Midbrain (tissue), 1 donor: Measurements from ENCODE around the gene FEN1.
A peak's percentile ranks its signal among the peaks of the same experiment; 100 is the strongest.

Experiments used
- DNase-seq: peaks from one replicate; lab custom pipeline; 2025; lab: John Stamatoyannopoulos, UW

Gene FEN1

DNA sequence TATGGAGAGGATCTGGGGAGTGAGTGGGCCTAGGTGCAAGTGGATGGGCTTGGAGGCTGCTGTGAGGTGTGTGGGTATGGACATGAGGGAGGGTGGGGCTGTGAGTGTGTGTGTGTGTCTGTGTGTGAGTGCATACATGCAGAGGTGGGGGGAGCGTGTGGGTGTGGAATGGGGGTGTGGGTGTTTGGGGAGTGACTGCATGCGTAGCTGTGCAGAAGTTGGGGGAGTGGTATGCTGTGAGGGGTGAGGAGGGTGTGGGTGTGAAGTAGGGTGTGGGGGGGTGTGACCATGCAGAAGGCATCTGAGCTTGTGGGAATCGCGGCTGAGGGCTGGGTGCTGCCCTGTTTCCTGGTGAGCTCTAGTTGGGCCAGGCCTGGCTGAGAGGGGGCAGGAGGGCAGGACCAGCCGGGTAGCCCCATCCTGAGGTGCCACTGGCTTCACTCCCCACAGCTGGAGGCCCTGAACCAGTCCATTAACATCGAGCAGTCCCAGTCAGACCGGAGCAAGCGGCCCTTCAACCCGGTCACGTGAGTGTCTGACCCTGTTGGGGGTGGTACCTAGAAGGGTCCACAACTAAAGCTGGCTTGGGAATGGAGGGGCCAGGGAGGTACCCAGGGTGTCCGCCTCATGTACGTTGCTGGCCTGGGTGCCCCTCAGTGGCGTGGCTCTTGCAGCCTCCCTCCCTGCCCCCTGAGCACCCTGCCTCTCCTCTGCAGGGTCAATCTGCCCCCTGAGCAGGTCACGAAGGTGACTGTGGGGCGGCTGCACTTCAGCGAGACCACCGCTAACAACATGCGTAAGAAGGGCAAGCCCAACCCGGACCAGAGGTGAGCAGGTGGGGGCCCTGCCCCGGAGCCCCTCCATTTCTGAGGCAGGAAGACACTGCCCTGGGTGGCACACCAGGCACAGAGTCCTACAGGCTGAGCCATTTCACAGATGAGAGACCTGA is 16.8 kb upstream of the FEN1 start:
- DNase-seq, result no peak

DNA sequence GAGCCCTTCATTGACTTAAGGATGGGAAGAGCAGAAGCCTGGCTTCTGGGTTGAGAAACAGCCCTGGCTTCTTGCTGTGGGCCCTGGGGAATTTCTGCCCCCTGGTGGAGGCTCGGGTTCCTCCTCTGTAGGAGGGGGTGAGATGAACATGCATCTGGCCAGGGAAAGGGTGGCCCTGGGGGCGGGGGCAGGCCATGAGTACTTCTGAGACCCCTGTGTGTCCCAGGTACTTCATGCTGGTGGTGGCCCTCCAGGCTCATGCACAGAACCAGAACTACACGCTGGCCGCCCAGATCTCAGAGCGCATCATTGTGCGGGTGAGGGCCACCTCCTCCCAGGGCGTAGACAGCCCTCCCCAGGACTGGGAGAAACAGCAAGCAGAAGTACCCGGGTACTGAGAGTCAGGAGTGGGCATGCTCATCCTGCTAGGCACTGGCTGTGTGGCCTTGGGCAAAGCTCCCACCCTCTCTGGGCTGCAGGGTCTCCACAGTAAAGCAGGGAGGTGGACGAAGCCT is 16.1 kb upstream of the FEN1 start:
- peak; percentile 56 for DNase-seq

DNA sequence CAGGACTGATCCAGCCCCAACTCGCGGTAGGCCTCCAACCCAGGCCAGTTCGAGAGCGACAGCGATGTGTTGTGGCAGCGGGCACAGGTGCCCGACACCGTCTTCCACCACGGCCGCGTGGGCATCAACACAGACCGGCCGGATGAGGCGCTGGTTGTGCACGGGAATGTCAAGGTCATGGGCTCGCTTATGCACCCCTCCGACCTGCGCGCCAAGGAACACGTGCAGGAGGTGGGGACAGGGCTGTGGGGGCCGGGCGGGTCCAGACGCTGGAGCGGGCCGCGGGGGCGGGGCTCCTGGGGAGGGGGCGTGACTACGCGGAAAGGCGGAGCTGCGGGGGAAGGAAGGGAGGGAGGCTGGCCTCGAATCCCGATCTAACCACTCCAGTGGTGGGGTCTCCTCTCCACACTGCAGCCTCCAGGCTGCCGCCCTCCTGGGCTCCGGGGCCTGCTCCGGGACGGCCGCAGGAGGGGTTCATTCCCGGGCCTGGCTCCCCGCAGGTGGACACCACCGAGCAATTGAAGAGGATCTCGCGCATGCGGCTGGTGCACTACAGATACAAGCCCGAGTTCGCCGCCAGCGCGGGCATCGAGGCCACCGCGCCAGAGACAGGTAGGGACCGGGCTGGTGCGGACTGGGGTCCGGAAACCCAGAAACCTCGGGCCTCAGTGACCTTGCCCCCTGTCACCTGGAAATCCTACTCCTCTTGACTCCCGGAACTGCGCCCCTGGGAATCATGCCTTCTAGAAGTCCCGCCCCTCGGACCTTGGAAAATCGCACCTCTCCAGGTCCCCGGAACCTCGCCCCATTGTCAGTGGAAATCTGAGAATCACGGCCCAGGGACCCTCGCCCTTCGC is 15.2 kb upstream of the FEN1 start:
- peak; percentile 22 for DNase-seq

DNA sequence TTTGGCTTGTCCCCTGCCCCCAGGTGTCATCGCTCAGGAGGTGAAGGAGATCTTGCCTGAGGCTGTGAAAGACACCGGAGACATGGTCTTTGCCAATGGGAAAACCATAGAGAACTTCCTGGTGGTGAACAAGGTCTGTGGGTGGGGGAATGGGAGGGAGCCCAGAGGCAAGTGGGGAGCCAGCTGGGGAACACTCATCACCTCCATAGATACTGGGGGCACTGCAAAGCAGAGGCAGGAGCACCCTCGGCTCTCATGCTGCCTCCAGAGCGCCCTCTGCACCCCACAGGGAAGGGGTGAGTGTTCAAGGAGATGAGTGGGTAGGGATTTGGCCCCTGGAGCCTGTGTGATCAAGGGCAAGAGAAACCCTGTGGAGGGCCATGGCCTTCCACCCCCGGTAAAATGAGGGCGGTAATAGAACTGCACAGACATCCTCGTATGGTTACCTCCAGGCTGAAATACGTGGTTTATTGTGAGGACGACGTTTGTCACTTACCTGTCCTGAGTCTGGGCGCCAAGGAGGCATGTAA is 14.3 kb upstream of the FEN1 start:
- DNase-seq, result no peak

DNA sequence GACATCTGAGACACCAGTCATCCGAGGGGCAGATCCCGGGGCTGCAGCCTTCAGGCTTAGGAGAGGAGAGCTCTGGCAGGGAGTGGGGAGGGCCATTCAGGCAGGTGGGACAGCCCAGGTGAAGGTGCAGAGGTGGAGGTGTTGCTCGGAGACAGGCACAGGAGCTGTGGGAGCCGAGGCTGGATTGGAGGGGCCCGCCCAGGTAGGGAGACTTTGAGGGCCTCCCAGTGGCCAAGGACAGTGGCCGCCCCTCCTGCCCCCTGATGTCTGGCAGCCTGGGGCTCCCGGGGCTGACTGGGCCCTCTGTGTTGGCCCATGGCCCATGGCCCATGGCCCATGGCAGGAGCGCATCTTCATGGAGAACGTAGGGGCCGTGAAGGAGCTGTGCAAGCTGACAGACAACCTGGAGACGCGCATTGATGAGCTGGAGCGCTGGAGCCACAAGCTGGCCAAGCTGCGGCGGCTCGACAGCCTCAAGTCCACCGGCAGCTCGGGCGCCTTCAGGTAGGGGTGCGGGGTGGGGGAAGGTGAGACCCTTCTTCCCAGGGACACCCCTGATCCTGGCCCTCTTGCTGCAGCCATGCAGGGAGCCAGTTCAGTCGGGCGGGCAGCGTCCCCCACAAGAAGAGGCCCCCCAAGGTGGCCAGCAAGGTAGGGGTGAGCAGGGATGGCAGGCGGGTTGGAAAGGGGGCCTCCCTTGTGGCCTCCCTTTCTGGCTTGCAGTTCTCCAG is 13.6 kb upstream of the FEN1 start:
- DNase-seq, result no peak

DNA sequence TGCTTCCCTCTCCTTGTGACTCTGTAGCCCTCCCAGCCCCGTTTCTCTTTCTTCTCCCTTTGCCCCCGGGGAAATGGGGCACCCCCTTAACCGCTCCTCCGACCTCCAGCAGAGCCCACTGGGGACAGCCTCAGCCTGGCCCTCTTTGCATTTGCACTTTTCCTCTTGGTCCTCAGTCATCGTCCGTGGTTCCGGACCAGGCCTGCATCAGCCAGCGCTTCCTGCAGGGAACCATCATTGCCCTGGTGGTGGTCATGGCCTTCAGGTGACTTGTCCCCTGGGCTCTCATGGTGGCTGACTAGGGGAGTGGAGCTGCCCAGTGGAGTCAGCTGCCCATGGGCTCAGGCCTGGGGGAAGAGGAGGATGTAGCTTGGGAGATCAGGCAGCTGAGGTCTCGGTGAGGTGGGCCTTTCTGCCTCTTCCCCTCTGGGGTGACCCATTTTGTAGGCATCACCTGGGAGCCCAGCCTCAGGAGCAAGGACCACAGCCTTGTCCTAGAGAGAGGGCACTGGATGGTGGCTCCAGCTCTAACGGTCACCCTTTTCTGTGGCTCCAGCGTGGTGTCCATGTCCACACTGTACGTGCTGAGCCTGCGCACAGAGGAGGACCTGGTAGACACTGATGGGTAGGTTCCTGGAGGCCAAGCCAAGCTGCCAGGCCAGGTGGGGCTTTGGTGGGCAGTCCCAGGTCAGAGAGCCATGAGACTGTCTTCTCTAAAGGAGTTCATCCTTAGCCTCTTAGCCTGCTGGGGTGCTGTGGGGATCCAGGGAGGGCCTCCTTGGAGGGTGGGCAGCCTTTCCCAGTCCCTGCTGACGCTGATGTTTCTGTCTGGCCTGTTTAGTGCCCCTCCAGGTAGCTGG is 12.8 kb upstream of the FEN1 start:
- no peak for DNase-seq

DNA sequence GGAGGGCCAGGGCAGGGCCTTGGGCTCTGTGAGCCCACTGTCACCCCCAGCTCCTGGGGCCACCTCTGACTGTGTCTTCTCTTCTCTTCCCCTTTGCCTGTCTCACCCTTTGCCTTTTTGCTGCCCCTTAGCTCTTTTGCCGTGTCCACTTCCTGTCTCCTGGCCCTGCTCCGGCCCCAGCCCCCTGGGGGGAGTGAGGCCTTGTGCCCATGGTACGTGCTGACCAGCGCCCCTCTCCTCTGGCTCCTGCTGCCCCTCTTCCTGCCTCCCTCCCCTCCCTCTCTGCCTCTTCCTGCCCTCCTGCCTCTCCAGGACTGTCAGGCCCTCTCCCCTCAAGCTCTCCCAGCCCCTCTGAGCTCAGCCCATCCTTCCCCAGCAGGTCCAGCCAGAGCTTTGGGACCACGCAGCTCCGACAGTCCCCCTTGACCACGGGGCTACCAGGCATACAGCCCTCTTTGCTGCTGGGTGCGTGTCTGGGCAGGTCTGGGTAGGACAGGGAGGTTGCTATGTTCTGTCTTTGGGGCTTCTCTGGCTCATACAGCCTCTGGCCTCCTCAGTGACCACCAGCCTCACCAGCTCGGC is 12.0 kb upstream of the FEN1 start:
- DNase-seq, result no peak

DNA sequence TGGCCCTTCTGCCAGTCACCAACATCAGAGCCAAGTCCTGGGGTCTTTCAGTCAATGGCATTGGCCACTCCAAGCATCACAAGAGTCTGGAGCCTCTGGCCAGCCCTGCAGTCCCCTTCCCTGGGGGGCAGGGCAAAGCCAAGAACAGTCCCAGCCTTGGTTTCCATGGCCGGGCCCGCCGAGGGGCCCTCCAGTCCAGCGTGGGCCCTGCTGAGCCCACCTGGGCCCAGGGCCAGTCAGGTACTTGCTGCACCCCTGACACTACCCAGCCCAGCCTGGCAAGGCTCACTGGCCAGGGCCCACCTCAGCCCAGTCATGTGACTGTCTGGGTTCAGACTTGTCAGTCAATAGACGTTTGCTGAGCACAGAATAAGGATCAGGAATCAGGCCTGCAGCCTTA is 11.1 kb upstream of the FEN1 start:
- no peak for DNase-seq

DNA sequence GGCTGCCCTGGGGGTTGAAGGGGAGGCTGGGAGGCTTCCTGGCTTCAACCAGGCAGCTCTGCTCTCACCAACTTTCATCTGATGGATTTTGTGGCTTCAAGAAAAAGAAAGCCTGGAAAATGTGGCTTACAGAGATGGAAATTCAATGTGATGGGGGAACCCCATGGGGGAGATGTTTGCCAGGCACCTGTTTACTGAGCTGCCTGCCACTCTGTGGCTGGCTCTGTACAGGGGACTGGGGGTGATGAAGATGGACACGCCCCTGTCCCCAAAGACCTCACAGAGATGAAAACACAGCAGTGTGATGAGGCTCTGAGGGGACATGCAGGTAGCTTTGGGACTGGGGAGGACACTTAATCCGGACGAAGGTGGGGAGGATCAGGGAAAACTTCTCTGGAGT is 10.4 kb upstream of the FEN1 start:
- no peak for DNase-seq

DNA sequence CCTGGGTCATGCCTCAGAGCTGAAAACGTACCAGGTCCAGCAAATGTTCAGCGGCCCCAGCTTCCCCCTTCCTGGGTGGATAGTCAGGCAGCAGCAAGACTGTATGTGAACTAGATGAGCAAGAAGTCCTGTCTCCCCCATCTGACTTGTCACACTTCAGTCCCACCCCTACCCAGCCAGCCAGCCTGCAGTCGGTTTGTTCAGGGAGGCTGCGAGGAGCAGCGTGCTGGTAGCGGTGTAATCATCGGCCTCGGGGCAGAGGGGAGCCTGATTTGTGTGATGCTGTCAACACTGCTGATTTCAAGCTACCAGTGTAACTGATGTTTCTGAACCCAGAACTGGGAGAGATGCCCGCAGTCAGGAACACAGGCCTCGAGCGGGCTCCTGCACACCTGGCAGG is 9.9 kb upstream of the FEN1 start:
- DNase-seq, result no peak

DNA sequence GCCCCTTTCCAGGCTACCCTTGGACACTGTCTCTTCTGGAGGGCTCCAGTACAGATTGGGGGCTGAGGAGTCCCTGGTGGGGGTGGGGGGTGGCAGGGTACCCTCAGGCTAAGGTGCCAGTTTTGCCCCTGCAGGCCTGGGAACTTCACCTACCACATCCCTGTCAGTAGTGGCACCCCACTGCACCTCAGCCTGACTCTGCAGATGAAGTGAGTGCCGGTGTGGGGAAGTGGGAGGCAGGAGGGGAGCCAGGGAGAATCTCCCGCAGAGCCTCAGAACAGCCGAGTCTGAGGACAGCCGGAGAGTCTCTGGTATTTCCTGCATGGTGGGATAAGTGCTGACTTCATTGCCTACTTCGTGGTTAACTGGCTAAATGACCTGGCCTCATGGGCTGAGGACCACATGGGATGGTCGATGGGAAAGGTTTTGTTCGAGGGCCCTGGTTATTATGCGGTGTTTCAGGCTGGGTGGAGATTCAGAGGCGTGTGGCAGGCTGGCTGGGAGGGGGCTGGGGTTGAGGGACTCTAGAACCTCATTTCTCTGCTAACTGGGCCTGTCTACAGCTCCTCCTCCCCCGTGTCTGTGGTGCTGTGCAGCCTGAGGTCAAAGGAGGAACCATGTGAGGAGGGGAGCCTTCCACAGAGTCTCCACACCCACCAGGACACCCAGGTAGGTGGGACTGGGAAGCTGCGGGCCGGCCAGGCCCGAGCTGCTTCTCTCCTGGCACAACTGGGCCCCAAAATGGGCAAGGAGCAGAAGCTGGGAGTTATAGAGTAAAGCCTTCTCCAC is 8.8 kb upstream of the FEN1 start:
- no peak for DNase-seq

DNA sequence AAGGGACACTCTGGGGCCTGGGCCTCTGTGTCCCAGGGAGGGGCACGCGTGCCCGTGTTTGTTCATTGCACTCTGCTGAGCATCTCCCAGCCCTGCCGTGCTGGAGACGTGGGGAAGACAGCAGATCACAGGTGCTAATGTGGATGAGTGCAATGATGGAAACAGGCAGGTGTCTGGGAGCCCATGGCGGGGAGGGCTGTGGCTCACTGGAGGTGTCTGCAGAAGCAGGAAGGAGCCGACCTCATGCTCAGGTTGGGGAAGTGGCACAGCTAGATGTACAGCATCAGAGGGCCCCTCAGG is 8.3 kb upstream of the FEN1 start:
- no peak for DNase-seq

DNA sequence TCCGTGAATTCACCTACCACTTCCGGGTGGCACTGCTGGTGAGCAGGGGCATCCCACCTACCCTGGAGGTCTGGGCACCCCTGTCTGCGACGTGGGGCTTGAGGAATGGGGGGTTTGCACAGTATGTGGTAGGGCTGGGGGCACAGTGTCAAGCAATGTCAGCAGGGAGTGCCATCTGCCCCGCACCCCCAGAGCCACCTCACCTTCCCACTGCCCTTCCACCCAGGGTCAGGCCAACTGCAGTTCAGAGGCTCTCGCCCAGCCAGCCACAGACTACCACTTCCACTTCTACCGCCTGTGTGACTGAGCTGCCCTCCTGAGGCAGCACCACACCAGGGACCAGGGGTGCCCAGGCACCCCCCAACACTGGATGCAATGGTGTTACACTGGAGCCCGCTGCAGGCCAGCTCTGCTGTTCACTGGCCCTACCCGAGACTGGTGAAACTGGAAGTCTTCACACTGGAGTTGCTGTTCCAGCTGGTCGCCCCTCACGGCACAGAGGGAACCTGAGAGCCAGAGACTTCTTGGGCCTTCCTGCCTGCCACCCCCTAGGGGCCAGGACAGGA is 6.8 kb upstream of the FEN1 start:
- no peak for DNase-seq

DNA sequence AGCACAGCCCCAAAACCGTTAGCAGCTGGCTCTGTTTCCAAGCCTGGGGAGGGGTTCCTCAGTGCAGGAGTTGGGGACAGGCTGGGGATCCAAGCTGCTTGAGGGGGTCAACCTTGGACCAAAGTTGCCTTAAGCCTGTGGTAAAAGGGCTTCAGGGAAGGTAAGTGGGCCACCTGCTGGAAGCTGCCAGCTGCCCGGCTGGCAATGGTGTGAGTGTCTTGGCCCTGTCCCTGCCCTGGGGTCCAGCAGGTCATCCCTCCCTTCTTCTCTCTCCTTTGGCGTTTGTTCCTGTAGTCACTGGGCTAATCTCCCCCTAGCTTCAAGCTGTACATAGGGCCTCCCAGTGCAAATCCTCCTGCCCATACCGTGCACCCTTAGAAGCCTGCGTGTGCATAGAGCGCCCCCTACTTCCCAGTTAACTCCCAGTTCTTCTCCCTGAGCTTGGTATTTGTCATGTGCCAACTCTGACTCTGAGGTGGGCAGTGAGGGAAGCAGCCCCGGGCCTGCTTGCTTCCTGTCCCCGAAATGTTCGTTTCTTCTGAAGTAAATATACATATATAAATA is 4.7 kb upstream of the FEN1 start:
- DNase-seq, result peak; percentile 74

DNA sequence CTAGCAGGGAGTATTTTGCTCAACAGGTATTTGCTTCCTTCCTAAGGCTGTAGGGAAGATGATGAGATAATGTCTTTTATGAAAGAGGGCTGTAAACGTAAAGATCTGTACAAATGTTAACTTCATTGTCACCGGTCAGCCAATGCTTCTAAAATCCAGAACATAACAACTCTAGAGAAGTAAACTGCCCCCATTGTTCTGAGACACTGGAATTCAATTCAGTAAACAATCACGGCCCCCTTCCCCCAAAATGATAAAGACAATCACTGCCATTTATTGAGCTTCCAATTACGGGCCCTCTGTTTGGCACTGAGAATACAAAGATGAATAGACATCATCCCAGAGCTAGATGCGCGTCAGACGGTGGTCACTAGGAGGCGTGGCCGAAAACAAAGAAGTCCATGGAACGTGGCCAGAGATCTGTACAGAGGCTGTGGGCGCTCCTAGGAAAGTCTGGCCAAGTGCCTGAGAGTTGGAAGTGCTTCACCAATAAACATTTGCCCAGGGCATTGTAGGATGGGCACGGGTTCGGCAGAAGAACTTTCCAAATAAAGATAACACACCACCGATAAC is 888 bp upstream of the FEN1 start:
- DNase-seq, result peak; percentile 92

DNA sequence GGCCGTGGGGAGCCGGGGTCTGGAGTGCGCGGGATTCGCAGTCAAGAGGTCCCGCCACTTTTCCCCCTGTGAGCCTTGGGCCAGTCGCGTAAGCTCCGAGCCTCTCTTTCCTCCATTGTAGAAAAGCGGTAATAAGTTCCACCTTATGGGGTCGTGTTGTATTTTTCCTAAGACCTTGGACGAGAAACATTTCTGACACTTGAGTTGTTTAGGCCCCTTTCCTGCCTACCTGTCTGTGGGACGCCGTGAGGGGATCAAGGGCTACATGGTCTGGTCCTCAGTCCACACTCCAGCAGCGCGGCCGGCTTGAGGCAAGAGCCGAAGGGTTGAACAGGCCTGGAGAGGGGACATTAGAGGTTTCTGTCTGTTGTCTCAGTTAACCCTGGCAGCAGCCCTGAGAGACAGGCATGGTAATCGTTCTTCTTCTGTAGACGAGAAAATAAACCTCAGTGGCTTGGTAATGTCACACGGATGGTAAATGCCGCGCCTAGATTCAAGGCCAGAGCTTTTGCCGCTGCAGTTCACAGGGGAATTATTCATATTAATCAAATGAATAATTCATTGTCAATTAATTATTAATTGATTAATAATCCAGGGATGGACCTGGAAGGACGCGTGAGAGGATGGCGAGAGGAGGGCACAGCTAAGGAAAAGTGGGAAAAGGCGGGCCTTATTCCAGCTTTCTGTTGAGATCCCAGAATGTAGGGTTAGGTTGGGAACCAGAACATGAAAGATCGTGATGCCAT is 545 bp downstream of the FEN1 start:
- DNase-seq, result no peak

DNA sequence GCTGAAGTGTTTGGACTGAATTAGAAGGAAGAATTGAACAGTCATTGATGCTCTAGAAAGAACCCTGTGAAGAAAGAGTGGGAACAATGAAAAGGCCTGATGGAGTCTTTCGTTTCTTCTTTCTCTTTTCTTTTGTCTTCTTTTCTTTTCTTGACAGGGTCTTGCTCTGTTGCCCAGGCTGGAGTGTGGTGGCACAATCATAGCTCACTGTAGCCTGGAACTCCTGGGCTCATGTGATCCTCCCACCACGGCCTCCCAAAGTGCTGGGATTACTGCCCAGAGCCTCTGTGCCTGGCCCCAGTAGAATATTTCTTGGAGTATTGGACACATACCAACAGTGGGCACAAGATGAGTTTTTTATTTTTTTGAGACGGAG is 1.1 kb downstream of the FEN1 start:
- DNase-seq, result no peak

DNA sequence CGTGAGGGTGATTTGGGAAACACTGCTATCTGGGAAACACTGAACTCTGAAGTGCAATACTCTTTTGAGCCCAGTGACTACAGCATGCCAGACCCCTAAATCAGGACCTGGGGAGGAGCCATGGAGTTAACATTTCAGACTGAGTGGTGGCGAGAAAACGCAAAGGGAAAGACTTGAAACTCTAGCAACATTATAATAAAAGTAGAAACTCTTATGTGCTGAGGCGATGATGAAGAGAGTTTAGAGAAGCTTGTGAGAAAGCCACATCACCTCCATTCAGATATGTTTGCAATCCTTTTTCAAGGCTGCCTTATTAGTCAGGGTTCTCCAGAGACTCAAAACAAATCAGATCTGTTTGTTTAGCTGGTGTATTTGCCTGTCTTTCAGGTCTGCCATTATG is 1.9 kb downstream of the FEN1 start:
- no peak for DNase-seq
